KOPT-K1 (cell line): ENCODE results near the gene LRIT2.

ENCODE experiments used
- H3K27ac ChIP-seq: fragments of 200-600 bp; sonication (generic); 2 replicates; pipeline ENCODE4 v1.5.1; 2016; ENCODE audit warnings: antibody characterized with exemption, mild to moderate bottlenecking, low read depth, low read length; ENCODE audit not compliant: poor library complexity, severe bottlenecking
- H3K36me3 ChIP-seq: fragments of 200-600 bp; sonication (generic); 2 replicates; pipeline ENCODE4 v1.5.1; 2017; ENCODE audit warnings: antibody characterized with exemption, mild to moderate bottlenecking, low read length, moderate library complexity; ENCODE audit not compliant: insufficient read depth
- H3K9me3 ChIP-seq: fragments of 200-600 bp; sonication (generic); 2 replicates; pipeline ENCODE4 v1.5.1; 2017; ENCODE audit warnings: antibody characterized with exemption, low read length, mild to moderate bottlenecking; ENCODE audit not compliant: insufficient read depth, poor library complexity, severe bottlenecking

Gene LRIT2, protein sequence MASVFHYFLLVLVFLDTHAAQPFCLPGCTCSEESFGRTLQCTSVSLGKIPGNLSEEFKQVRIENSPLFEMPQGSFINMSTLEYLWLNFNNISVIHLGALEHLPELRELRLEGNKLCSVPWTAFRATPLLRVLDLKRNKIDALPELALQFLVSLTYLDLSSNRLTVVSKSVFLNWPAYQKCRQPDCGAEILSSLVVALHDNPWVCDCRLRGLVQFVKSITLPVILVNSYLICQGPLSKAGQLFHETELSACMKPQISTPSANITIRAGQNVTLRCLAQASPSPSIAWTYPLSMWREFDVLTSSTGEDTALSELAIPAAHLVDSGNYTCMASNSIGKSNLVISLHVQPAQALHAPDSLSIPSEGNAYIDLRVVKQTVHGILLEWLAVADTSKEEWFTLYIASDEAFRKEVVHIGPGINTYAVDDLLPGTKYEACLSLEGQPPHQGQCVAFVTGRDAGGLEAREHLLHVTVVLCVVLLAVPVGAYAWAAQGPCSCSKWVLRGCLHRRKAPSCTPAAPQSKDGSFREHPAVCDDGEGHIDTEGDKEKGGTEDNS

DNA sequence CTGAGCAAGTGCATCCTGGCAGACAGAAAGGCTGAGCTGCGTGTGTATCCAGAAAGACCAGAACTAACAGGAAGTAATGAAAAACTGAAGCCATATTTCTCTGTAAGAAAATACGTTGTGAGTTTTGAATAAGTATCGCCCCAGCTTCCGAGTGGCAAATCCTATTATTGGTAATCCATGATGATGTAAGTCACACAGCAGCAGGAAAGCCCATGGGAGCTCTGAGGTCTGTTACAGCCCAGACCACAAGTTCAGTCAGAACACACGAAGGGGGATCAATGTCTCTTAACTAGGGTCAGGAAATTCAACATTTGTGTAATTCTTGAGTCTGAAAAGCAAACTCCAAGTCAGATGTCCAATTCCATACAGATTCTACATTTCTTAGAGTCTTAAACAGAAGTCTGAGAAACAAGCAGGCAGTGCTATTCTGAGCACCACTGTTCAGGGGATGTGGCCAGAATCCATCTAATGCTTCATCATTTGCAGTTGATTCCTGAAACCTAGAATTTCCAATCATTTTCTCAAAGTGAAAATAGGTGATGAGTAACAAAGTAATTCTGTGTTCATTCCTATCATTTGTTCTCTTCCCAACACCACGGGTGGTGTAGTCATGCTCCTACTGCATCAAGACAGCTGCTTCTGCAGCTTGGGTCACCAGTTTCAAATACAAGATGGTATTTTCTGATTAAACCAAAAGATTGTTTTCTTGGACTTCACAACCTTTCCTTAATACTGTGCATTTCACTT, at the start of gene LRIT2:
LRIT2 (minus strand) TSS at position 118 of the 747 bp plus-strand sequence; CDS start at position 94, 24 bp downstream.
- Histone ChIP-seq H3K27ac (no peak within 1 kb of the TSS), H3K9me3 (no peaks in the 10 kb centered on the region), H3K36me3 (no peaks in the 10 kb centered on the region)

DNA sequence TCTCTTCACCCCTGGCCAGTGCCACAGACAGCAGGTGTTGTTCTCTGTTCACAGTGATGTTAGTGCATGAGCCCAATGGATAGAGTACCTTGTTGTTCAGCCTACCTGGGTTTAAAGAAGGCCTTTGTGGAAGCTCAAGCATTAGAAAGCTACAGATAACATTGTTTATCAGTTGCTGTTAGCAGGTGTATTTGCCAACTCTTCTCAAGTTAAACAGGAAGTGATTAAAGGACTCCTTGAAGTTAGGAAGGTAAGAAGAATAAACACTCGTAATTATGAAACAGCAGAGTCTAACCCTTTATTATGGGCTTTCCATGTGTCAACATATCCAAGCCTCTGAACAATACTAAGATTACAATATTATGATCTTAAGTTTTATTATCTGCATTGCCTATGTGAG, 45.4 kb upstream of the LRIT2 start:
- Histone ChIP-seq H3K36me3 (no peaks in the 10 kb centered on the region), H3K9me3 (no peaks in the 10 kb centered on the region), H3K27ac (no peak overlapping the region)

DNA sequence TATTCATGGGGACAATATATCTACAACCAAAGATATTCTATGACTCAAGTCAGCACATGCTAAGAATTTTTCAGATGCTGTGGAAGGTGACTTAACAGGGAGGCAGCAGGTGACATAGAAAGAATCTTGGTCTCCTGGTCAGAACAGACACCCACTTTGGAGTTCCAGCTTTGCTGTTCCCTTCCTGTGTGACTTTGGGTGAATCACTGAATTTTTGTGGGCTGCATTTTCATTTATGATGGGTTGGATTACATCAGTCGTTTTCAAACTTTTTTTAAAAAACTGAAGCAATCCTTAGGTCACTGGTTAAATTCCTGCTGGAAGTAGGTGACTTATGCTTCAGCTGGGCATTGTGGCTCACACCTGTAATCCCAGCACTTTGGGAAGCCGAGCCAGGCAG, 44.4 kb upstream of the LRIT2 start:
- no peak overlapping the region for H3K27ac ChIP-seq
- H3K36me3 ChIP-seq: no peaks in the 10 kb centered on the region
- H3K9me3 ChIP-seq: no peaks in the 10 kb centered on the region

DNA sequence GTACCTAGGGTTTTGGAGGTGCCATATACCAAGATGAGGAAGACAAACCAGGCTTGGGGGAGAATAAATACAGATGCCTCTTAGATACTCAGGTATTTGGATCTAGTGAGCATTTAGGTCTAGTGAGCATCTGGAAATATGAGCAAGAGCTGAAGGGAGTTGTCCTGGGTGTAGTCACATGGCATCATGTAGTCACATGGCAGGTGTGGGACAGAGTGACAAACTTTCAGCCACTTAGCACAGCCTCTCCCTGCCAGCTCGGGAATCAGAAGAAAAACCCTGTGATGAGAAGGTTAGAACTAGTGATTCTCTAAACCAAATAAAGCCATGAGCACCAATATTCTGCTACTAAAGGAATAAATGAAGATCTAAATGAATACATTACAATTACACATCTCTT, 43.8 kb upstream of the LRIT2 start:
- Histone ChIP-seq H3K36me3 (no peaks in the 10 kb centered on the region), H3K27ac (no peak overlapping the region), H3K9me3 (no peaks in the 10 kb centered on the region)

DNA sequence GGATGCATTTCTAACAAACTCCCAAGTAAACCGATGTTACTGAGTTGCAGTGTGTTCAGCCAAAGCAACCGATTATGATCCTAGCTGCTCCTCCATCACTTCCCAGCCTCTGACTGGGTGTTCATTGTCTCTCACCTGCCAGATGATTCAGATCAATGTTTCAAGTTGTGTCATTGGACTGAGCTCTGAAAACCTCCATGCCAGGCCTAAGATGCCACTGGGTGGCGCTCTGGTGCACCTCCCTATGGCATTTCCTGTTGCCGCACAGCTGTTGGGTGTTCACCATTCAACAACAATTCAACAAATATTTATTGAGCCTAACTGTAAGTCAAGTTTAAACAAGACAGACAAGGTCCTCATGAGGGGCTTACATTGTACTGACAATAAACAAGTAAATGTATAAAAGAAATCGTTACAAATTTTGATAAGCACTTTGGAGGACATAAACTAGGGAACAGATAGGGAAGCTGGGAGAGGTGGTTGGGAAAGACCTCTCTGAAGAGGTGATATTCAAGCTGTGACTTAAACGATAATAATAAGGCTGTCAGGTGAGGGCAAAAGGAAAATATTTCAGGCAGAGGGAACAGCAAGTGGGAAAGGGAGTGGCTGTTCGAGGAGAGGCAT, 42.3 kb upstream of the LRIT2 start:
- Histone ChIP-seq H3K27ac (no peak overlapping the region), H3K9me3 (no peaks in the 10 kb centered on the region), H3K36me3 (no peaks in the 10 kb centered on the region)

DNA sequence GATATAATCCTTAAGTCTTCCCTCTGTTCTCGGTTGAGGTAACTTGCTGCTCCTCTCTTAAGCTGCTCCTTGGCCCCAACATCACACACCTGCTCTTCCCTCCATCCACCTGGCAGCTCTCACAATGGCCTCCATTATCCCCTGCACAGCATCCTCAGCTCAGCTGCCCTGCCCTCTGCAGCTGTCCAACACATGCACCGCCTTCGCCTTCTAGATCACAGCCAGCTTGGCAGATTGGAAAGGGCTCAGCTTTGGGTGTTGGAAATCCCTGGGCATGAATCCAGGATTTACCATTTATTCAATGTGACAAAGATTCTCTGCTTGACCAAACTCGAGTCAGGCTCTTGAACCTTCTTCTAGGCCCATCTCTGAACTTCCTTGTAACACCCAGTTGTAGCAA, 40.1 kb upstream of the LRIT2 start:
- Histone ChIP-seq H3K27ac (no peak overlapping the region), H3K9me3 (no peaks in the 10 kb centered on the region), H3K36me3 (no peaks in the 10 kb centered on the region)

DNA sequence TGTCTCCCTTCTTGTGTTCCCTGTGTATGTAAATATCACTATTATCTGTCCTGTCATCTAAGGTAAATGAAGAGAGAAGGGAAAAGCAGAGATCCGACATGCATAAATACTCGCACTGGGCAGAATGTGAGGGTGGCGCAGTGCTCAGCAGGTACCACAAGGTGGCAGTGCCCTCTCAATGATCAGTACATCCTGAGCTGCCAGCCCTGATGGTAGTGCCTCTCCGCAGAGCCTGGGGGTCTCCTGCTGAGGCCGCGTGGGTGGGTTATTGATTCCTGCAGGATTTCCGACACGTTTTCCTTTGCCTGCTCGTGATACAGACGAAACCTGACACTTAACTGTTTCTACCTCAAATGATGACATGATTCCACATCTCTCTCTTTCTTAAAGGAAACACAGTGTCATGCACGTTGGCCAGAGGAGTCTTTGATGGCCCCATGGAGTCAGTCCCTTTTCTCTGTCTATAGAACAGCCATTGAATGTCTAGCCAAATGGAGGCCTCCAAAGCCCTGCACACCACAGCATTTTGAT, 39.3 kb upstream of the LRIT2 start:
- H3K9me3 ChIP-seq: no peaks in the 10 kb centered on the region
- no peaks in the 10 kb centered on the region for H3K36me3 ChIP-seq
- no peak overlapping the region for H3K27ac ChIP-seq

DNA sequence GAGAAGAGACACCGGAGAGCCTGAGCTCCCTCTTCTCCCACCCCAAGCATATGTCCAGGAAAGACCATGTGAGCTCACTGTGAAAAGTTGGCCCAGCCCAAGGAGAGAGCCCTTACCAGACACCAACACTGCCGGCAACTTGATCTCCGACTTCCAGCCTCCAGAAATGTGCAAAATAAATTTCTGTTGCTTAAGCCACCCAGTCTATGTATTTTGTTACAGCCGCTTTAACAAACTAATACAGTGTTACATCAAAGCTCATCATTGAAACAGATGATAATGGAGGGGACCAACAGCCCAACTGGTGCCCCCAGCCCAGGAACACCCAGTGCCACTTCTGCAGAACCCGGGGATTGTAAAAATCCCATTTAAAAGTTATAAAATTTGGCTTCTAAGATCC, 38.4 kb upstream of the LRIT2 start:
- Histone ChIP-seq H3K9me3 (no peaks in the 10 kb centered on the region), H3K27ac (no peak overlapping the region)

DNA sequence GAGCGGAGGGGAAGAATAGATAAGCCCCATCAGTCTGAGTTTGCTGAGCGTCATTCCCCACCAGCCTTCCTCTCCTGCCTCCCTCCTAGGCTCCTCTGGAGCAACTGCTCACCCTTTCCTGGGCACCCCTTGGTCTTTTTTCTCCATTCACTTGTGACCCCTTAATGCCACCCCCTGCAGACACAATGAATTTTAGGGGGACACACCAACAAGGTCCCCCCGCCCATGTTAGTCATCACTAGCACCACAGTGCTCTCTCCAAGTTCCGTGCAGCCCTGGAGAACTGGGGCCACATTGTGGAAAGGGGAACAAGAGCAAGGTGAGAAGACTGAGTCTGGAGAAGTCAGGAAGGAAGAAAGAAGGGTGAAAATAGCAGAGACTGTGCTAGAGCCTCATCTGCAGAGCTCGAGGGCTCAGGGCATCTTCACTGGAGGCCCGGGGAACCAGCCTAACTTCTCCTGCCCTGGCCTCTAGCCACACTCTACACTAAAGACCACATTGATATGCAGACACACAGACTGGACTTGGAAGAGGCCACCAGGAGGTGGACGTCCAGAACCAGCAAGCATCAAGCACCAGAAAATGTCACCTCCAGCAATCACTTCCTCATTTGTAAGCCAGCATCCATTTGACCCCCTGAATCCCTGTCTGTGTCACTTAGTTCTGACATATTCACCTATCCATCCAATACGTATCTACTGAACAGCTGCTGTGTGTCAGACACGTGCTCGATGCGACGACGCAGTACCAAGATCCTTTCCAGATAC, 37.0 kb upstream of the LRIT2 start:
- Histone ChIP-seq H3K27ac (no peak overlapping the region), H3K9me3 (no peaks in the 10 kb centered on the region), H3K36me3 (no peaks in the 10 kb centered on the region)

More for the DNA sequence above, 38.4 kb upstream of the LRIT2 start:
- H3K36me3 ChIP-seq: no peaks in the 10 kb centered on the region

DNA sequence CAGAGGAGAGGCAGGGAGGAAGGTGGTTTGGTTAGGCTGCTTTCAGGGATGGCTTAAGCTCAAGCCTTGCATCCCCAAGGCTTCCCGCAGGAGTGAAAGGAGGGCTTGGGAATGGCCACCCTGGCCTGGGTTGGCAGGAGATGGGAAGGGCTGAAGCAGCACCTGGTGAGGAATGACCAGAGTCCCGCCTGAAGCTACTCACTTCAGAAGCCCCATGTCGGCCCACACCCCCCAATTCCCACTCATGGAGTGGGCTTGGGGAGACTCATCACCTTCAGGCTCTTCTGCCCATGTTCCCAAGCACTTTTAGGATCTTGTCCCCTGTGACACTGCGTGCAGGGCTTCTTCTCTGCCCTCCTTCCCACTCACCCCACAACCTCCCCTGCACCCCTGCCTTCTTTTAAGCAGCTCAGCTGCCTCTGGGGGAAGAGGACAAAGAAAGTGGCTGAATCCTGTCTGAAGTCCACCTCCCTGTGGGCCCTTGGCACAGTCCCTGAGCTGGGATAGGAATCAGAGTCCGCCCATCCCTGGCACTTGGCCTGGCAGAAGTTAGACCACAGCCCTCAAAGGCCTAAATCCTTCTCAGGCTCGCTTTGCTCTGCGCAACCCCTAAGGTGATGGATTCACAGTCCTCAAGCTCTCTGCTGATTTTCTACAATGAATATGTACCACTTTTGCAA, 36.0 kb upstream of the LRIT2 start:
- H3K36me3 ChIP-seq: no peaks in the 10 kb centered on the region
- H3K9me3 ChIP-seq: no peaks in the 10 kb centered on the region
- H3K27ac ChIP-seq: no peak overlapping the region

DNA sequence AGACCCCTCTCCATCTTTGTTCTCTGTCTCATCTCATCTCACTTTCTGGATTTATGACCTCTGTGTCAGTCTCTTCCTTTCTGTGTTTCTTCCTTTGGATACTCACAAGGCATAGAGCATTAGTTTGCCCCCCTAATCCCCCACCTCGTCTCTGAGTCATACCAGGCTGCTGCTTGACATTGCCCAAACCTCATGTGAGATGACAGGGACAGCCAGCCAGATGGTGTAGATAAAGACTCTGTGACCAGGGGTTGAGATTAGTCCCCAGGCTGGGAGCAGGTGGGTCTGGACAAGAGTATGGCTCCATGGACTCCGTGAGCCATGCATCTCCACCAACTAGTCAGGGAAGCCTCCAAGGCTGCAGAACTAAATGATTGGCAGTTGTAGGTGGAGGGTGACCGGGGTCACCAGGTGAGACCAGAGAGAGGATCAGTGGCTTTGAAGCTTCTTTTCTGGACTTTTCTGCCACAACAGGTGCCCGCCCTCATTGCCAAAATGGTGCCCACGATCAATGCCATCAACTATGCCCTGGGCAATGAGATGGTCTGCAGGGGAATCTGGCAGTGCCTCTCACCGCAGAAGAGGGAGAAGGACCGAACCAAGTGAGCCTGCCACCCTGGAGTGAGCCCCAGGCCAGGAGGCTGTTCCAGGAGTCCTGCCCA, 32.8 kb upstream of the LRIT2 start:
- Histone ChIP-seq H3K36me3 (no peaks in the 10 kb centered on the region), H3K9me3 (no peaks in the 10 kb centered on the region), H3K27ac (no peak overlapping the region)

DNA sequence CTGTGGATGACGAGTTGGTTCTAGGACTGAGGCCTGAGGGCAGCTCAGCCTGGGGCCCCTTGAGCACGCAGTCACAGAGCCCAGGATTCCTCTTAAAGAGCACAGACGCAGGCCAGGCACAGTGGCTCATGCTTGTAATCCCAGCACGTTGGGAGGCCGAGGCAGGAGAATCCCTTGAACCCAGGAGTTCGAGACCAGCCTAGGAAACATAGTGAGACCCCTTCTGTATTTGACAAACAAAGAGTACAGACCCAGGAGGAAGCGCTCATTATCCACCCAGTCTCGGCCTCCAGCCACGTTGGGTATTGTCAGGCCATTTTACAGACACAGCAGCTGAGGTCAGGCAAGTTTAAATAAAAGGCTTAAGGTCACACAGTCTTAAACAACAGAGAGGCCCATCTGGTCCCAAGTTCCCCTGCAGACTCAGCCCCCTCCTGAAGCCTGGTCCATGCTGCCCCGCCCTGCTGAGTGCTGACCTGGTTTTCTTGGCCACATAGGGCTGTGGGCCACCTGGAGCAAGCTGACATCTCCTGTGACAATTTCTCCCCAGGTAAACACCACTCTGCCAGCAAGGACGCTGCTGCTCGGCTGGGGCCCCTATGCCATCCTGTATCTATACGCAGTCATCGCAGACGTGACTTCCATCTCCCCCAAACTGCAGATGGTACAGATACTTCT, 32.1 kb upstream of the LRIT2 start:
- Histone ChIP-seq H3K9me3 (no peaks in the 10 kb centered on the region), H3K36me3 (no peaks in the 10 kb centered on the region), H3K27ac (no peak overlapping the region)
